T-cell (primary cell): ENCODE measurements around the gene PLAU. TPM values are rescaled to one million over a fixed set of nuclear protein-coding genes. Genes with fewer than 3 reads are reported as not detected.
A peak's percentile ranks its signal among the peaks of the same experiment; 100 is the strongest.

Experiments
- ATAC-seq, 4 experiments: fragments of 200-7000 bp in 3 of 4; fragments of 150-1000 bp in 1 of 4; cut with Tn5 transposase; replicated peaks in 1 of 4; 1 replicate in 3 of 4; 2 replicates in 1 of 4; pipeline ENCODE4 v1.10.0; 2021; ENCODE audit warnings: moderate library complexity in 3 of 4, mild to moderate bottlenecking in 2 of 4, moderate number of reproducible peaks in 1 of 4
- CTCF ChIA-PET, 2 donors: fragments of 300-600 bp; sonication (Branson Sonifier 250); formaldehyde crosslinking; loops; one replicate each; lab custom pipeline; 2022; ENCODE audit warnings: antibody characterized with exemption in 2 of 2; lab: Charles Lee
- POLR2A ChIA-PET, 2 donors: fragments of 300-600 bp; sonication (Branson Sonifier 250); formaldehyde crosslinking; loops; one replicate each; lab custom pipeline; 2022; ENCODE audit warnings: antibody characterized with exemption in 2 of 2; lab: Charles Lee
- DNase-seq, 35 experiments: peaks; one replicate each; pipeline versions ENCODE4 v3.0.0 to v3.0.0-alpha.2; 2013 to 2023
- H3K27ac ChIP-seq: one replicate; pipeline ENCODE4 v1.5.1; 2013; ENCODE audit warnings: low read length
- H3K27me3 ChIP-seq, 2 experiments: replicated peaks in 1 of 2; 1 replicate in 1 of 2; 2 replicates in 1 of 2; pipeline versions ENCODE4 v1.6.1 to v1.7.0; 2013; ENCODE audit warnings: low read length in 1 of 2, mixed read lengths in 1 of 2; ENCODE audit not compliant: control insufficient read depth in 2 of 2, insufficient read depth in 2 of 2; ENCODE audit errors: extremely low read depth in 1 of 2
- H3K36me3 ChIP-seq, 2 donors: 1 replicate in 1 of 2; 2 replicates in 1 of 2; pipeline versions ENCODE4 v1.6.1 to v1.7.0; 2013; ENCODE audit warnings: low read length in 1 of 2; ENCODE audit not compliant: control insufficient read depth in 2 of 2, insufficient read depth in 1 of 2; ENCODE audit errors: extremely low read depth in 1 of 2
- H3K4me1 ChIP-seq, 2 experiments: 1 replicate in 1 of 2; 2 replicates in 1 of 2; pipeline versions ENCODE4 v1.6.1 to v1.7.0; 2013; ENCODE audit warnings: low read length in 2 of 2, mixed read lengths in 1 of 2; ENCODE audit not compliant: insufficient read depth in 2 of 2, control insufficient read depth in 1 of 2; ENCODE audit errors: extremely low read depth in 1 of 2
- H3K4me3 ChIP-seq, 2 donors: 1 replicate in 1 of 2; 2 replicates in 1 of 2; pipeline versions ENCODE4 v1.5.1 to v1.7.0; 2013; ENCODE audit warnings: mild to moderate bottlenecking in 2 of 2, low read length in 1 of 2, moderate library complexity in 1 of 2; ENCODE audit not compliant: control insufficient read depth in 1 of 2; ENCODE audit errors: extremely low read depth in 1 of 2
- H3K9me3 ChIP-seq: 2 replicates; pipeline ENCODE4 v1.7.0; 2013
- H3K27ac Mint-ChIP-seq, 2 donors: one replicate each; pipeline ENCODE4 v1.8.0; 2020 to 2021; ENCODE audit warnings: mild to moderate bottlenecking in 2 of 2, mixed read lengths in 2 of 2
- H3K27me3 Mint-ChIP-seq, 2 donors: one replicate each; pipeline ENCODE4 v1.8.0; 2021 to 2022; ENCODE audit warnings: mixed read lengths in 2 of 2
- H3K36me3 Mint-ChIP-seq: one replicate; pipeline ENCODE4 v1.8.0; 2021; ENCODE audit warnings: mixed read lengths
- H3K4me1 Mint-ChIP-seq, 3 donors: one replicate each; pipeline ENCODE4 v1.8.0; 2020 to 2022; ENCODE audit warnings: mixed read lengths in 3 of 3, mild to moderate bottlenecking in 1 of 3
- H3K4me3 Mint-ChIP-seq, 3 donors: one replicate each; pipeline ENCODE4 v1.8.0; 2020 to 2022; ENCODE audit warnings: mild to moderate bottlenecking in 3 of 3, mixed read lengths in 3 of 3, moderate library complexity in 3 of 3
- H3K9me3 Mint-ChIP-seq, 3 donors: one replicate each; pipeline ENCODE4 v1.8.0; 2020 to 2022; ENCODE audit warnings: mixed read lengths in 3 of 3
- WGBS: methylation state at CpG from one replicate; pipeline ENCODE4 v1.1.5; 2013; ENCODE audit warnings: missing lambda C conversion rate; ENCODE audit not compliant: insufficient coverage; 5-methylcytosine and 5-hydroxymethylcytosine counted together
- total RNA-seq, 35 experiments: library from RNA in 6 of 35; stranded (reverse) in 6 of 35; fragments of 120-200 nt in 1 of 35; gene quantifications; one replicate each; pipeline versions ENCODE4 v1.2.1 to v1.2.4 and lab custom pipeline; 2013 to 2026

The PLAU gene
- total RNA-seq, 5 donors from 2014 or later (not counting 1 experiment from before 2014, with no cell fraction given), result 0.63 to 1.1 (median 1.1) TPM; not detected in 2

- DNase-seq (peak in 1 of 35 experiments; percentile 19), ATAC-seq (no peak)
- Histone ChIP-seq H3K27me3 (peaks cover 0 to 79% of the 10 kb centered on the region in 2 experiments), H3K4me3 (peak overlapping the region; percentile 35 to 52), H3K4me1 (peaks cover 0 to 38% of the 10 kb centered on the region in 2 experiments), H3K9me3 (no peaks in the 10 kb centered on the region), H3K36me3 (no peaks in the 10 kb centered on the region), H3K27ac (no peak overlapping the region)
- POLR2A ChIA-PET, result interaction anchor here (0.5 to 0.6 kb wide), 2 partner anchors 12 to 140 kb away, joined by 7 to 16 read pairs; no protein-coding TSS in a partner anchor
- CTCF ChIA-PET, result no interaction called here
- WGBS, result 5% methylated on average over 11 of the region's 14 CpGs
- Mint-ChIP-seq H3K27ac (no peak overlapping the region), H3K27me3 (peaks cover 53 to 59% of the 10 kb centered on the region in 2 donors), H3K36me3 (no peaks in the 10 kb centered on the region), H3K9me3 (no peaks in the 10 kb centered on the region), H3K4me1 (peaks cover 29 to 37% (median 34%) of the 10 kb centered on the region in 3 donors), H3K4me3 (peak overlapping the region; percentile 84 to 86 (median 85))
Observed at GRCh38 chr10:73911553-73912004, 647 bp downstream of the PLAU start.

GRCh38 chr10:73914036-73914435 is 3.1 kb downstream of the PLAU start:
- H3K27me3 Mint-ChIP-seq, result peaks cover 37 to 44% of the 10 kb centered on the region in 2 donors
- H3K36me3 Mint-ChIP-seq, result no peaks in the 10 kb centered on the region
- peaks cover 0 to 5% (median 0%) of the 10 kb centered on the region in 3 donors for H3K9me3 Mint-ChIP-seq
- H3K4me1 ChIP-seq, result peaks cover 0 to 24% of the 10 kb centered on the region in 2 experiments
- H3K4me3 ChIP-seq, result no peak overlapping the region
- H3K36me3 ChIP-seq, result no peaks in the 10 kb centered on the region
- WGBS, result 96% methylated on average over 5 of the region's 10 CpGs
- H3K4me3 Mint-ChIP-seq, result no peak overlapping the region
- peaks cover 19 to 32% (median 27%) of the 10 kb centered on the region in 3 donors for H3K4me1 Mint-ChIP-seq
- peaks cover 2% of the 10 kb centered on the region for H3K9me3 ChIP-seq
- ChIA-PET CTCF (no interaction called here), POLR2A (no interaction called here)
- H3K27ac ChIP-seq, result no peak overlapping the region
- H3K27me3 ChIP-seq, result peaks cover 0 to 60% of the 10 kb centered on the region in 2 experiments
- ATAC-seq (no peak), DNase-seq (no peak)
- H3K27ac Mint-ChIP-seq, result no peak overlapping the region

- peaks cover 3 to 24% of the 10 kb centered on the region in 2 experiments for H3K4me1 ChIP-seq
- H3K4me3 ChIP-seq, result no peak overlapping the region
- H3K27ac ChIP-seq, result no peak overlapping the region
- no peak overlapping the region for H3K27ac Mint-ChIP-seq
- H3K4me1 Mint-ChIP-seq, result peaks cover 19 to 32% (median 22%) of the 10 kb centered on the region in 3 donors
- H3K27me3 Mint-ChIP-seq, result peaks cover 27 to 39% of the 10 kb centered on the region in 2 donors
- no peaks in the 10 kb centered on the region for H3K36me3 Mint-ChIP-seq
- DNase-seq, result no peak
- H3K27me3 ChIP-seq, result peaks cover 0 to 56% of the 10 kb centered on the region in 2 experiments
- no peaks in the 10 kb centered on the region for H3K36me3 ChIP-seq
- POLR2A ChIA-PET, result no interaction called here
- CTCF ChIA-PET, result no interaction called here
- peaks cover 2% of the 10 kb centered on the region for H3K9me3 ChIP-seq
- WGBS, result 95% methylated on average over 8 of the region's 8 CpGs
- H3K4me3 Mint-ChIP-seq, result no peak overlapping the region
- H3K9me3 Mint-ChIP-seq, result peaks cover 0 to 5% (median 0%) of the 10 kb centered on the region in 3 donors
- no peak for ATAC-seq
Observed at GRCh38 chr10:73915206-73915851, 4.4 kb downstream of the PLAU start.

- Histone ChIP-seq H3K9me3 (peaks cover 2% of the 10 kb centered on the region), H3K4me1 (peaks cover 5 to 26% of the 10 kb centered on the region in 2 experiments), H3K27ac (no peak overlapping the region), H3K27me3 (peaks cover 0 to 48% of the 10 kb centered on the region in 2 experiments), H3K36me3 (no peaks in the 10 kb centered on the region), H3K4me3 (no peak overlapping the region)
- CTCF ChIA-PET, result interaction anchor here in 1 of 2 donors (0.5 kb wide), 1 partner anchor 142 kb away, joined by 3 read pairs; no protein-coding TSS in a partner anchor
- H3K27me3 Mint-ChIP-seq, result peaks cover 15 to 29% of the 10 kb centered on the region in 2 donors
- 73% methylated on average over 5 of the region's 5 CpGs for WGBS
- no peak overlapping the region for H3K27ac Mint-ChIP-seq
- H3K4me1 Mint-ChIP-seq, result peaks cover 16 to 28% (median 21%) of the 10 kb centered on the region in 3 donors
- peaks cover 0 to 5% (median 0%) of the 10 kb centered on the region in 3 donors for H3K9me3 Mint-ChIP-seq
- no peak for DNase-seq
- no peak for ATAC-seq
- no peak overlapping the region for H3K4me3 Mint-ChIP-seq
- no peaks in the 10 kb centered on the region for H3K36me3 Mint-ChIP-seq
- POLR2A ChIA-PET, result interaction anchor here in 1 of 2 donors (0.7 kb wide), 1 partner anchor 14 kb away, joined by 3 read pairs; no protein-coding TSS in a partner anchor
Observed at GRCh38 chr10:73916761-73917470, 6.0 kb downstream of the PLAU start.

GRCh38 chr10:73917566-73918305 is 6.8 kb downstream of the PLAU start:
- no peak for ATAC-seq
- CTCF ChIA-PET, result interaction anchor here in 1 of 2 donors (0.5 to 0.6 kb wide), 2 partner anchors 9 to 20 kb away, joined by 3 to 4 read pairs; no protein-coding TSS in a partner anchor
- H3K27ac Mint-ChIP-seq, result no peak overlapping the region
- no peaks in the 10 kb centered on the region for H3K36me3 Mint-ChIP-seq
- H3K4me1 ChIP-seq, result peaks cover 11 to 33% of the 10 kb centered on the region in 2 experiments
- H3K4me1 Mint-ChIP-seq, result peaks cover 23 to 34% (median 27%) of the 10 kb centered on the region in 3 donors
- DNase-seq, result no peak
- H3K9me3 ChIP-seq, result peaks cover 2% of the 10 kb centered on the region
- WGBS, result no CpG with 5 or more reads among the region's 3 CpGs
- POLR2A ChIA-PET, result interaction anchor here in 1 of 2 donors (0.5 kb wide), 1 partner anchor 168 kb away, joined by 3 read pairs; no protein-coding TSS in a partner anchor
- H3K4me3 ChIP-seq, result no peak overlapping the region
- H3K27ac ChIP-seq, result no peak overlapping the region
- peaks cover 0 to 5% (median 0%) of the 10 kb centered on the region in 3 donors for H3K9me3 Mint-ChIP-seq
- H3K27me3 ChIP-seq, result peaks cover 0 to 40% of the 10 kb centered on the region in 2 experiments
- no peak overlapping the region for H3K4me3 Mint-ChIP-seq
- no peaks in the 10 kb centered on the region for H3K36me3 ChIP-seq
- H3K27me3 Mint-ChIP-seq, result peaks cover 11 to 26% of the 10 kb centered on the region in 2 donors
